HCT116 (cell line): ENCODE measurements around the gene H2AZ1. TPM values are rescaled to one million over a fixed set of nuclear protein-coding genes. Genes with fewer than 3 reads are reported as not detected.

Experiments
- ATAC-seq: fragments of 200-7000 bp; cut with Tn5 transposase; 2 replicates; pipeline ENCODE4 v1.9.1; 2020; ENCODE audit warnings: mild to moderate bottlenecking, moderate library complexity
- BruUV-seq: library from RNA; stranded (reverse); fragments of 400-500 nt; replicated peaks from 2 replicates; lab custom pipeline; 2021; lab: Mats Ljungman, UMichigan
- CTCF ChIA-PET: fragments of 300-600 bp; sonication (Branson Sonifier 250); formaldehyde crosslinking; loops from one replicate; lab custom pipeline; 2021; ENCODE audit warnings: antibody characterized with exemption; lab: Charles Lee
- POLR2A ChIA-PET: fragments of 300-600, 350-600 bp; sonication (Branson Sonifier 250); formaldehyde crosslinking; loops from one replicate; lab custom pipeline; 2021; ENCODE audit warnings: antibody characterized with exemption; lab: Charles Lee
- RAD21 ChIA-PET, 2 experiments: fragments of 300-600 bp; sonication (Branson Sonifier 250); formaldehyde crosslinking; loops; one replicate each; lab custom pipeline; 2023; ENCODE audit warnings: low total read pairs in 2 of 2; ENCODE audit not compliant: uncharacterized antibody in 2 of 2, unreplicated experiment in 2 of 2, low non-redundant PET in 1 of 2; lab: Charles Lee
- DNase-seq: peaks from one replicate; pipeline ENCODE4 v3.0.0-alpha.2; 2010; ENCODE audit warnings: low read depth, low spot score
- H2AFZ ChIP-seq: fragments of 200-600 bp; shearing (Covaris generic), sonication (generic); 2 replicates; pipeline ENCODE4 v1.6.1; 2017; ENCODE audit warnings: low read depth, mixed run types, mixed read lengths, antibody characterized with exemption, low read length; ENCODE audit not compliant: poor library complexity, severe bottlenecking
- H3K27ac ChIP-seq: 2 replicates; pipeline ENCODE4 v1.5.1; 2012; ENCODE audit warnings: low read depth, low read length
- H3K27me3 ChIP-seq: fragments of 200-600 bp; sonication (generic); 2 replicates; pipeline ENCODE4 v1.6.1; 2016; ENCODE audit warnings: mixed run types, low read length, mixed read lengths; ENCODE audit not compliant: insufficient read depth
- H3K36me3 ChIP-seq, 2 experiments: fragments of 200-500 bp in 1 of 2; fragments of 200-600 bp in 1 of 2; sonication (Bioruptor generic) in 1 of 2; sonication (generic) in 1 of 2; 2 replicates each; pipeline versions ENCODE4 v1.5.1 to v1.6.1; 2014 to 2016; ENCODE audit warnings: low read length in 2 of 2, inconsistent platforms in 1 of 2, mixed read lengths in 1 of 2, mixed run types in 1 of 2; ENCODE audit not compliant: insufficient read depth in 2 of 2, control insufficient read depth in 1 of 2
- H3K4me1 ChIP-seq, 2 experiments: fragments of 200-600 bp in 1 of 2; sonication (generic) in 1 of 2; 2 replicates each; pipeline versions ENCODE4 v1.5.1 to v1.6.1; 2012 to 2017; ENCODE audit warnings: low read length in 2 of 2, inconsistent platforms in 1 of 2, mild to moderate bottlenecking in 1 of 2, mixed read lengths in 1 of 2, mixed run types in 1 of 2, moderate library complexity in 1 of 2; ENCODE audit not compliant: insufficient read depth in 2 of 2, control insufficient read depth in 1 of 2
- H3K4me2 ChIP-seq: fragments of 200-600 bp; sonication (generic); 2 replicates; pipeline ENCODE4 v1.6.1; 2017; ENCODE audit warnings: mixed run types, low read length, mixed read lengths
- H3K4me3 ChIP-seq, 2 experiments: fragments of 200-600 bp in 1 of 2; sonication (generic) in 1 of 2; replicated peaks in 1 of 2; 2 replicates each; pipeline ENCODE4 v1.5.1; 2011 to 2016; ENCODE audit warnings: low read length in 2 of 2, control low read depth in 1 of 2, low read depth in 1 of 2, mild to moderate bottlenecking in 1 of 2, mixed read lengths in 1 of 2, mixed run types in 1 of 2
- H3K79me2 ChIP-seq: fragments of 200-600 bp; sonication (generic); 2 replicates; pipeline ENCODE4 v1.6.1; 2017; ENCODE audit warnings: mild to moderate bottlenecking, mixed run types, low read length, moderate library complexity, mixed read lengths; ENCODE audit not compliant: insufficient read depth
- H3K9ac ChIP-seq: fragments of 200-600 bp; sonication (generic); 2 replicates; pipeline ENCODE4 v1.6.1; 2016; ENCODE audit warnings: low read length, mixed read lengths
- H3K9me2 ChIP-seq: fragments of 200-600 bp; sonication (generic), shearing (Covaris generic); 2 replicates; pipeline ENCODE4 v1.6.1; 2017; ENCODE audit warnings: mixed run types, mild to moderate bottlenecking, moderate library complexity; ENCODE audit not compliant: insufficient read depth
- H3K9me3 ChIP-seq, 2 experiments: fragments of 200-500 bp in 1 of 2; fragments of 200-600 bp in 1 of 2; sonication (Bioruptor generic) in 1 of 2; sonication (generic) in 1 of 2; 2 replicates each; pipeline ENCODE4 v1.6.1; 2014 to 2017; ENCODE audit warnings: low read length in 2 of 2, mixed read lengths in 2 of 2, inconsistent platforms in 1 of 2, low read depth in 1 of 2, mild to moderate bottlenecking in 1 of 2, mixed run types in 1 of 2, moderate library complexity in 1 of 2; ENCODE audit not compliant: control insufficient read depth in 1 of 2, insufficient read depth in 1 of 2
- H4K20me1 ChIP-seq: fragments of 200-600 bp; sonication (generic), shearing (Covaris generic); 2 replicates; pipeline ENCODE4 v1.6.1; 2017; ENCODE audit warnings: mixed run types, mild to moderate bottlenecking, moderate library complexity; ENCODE audit not compliant: insufficient read depth
- POLR2A ChIP-seq: IDR thresholded peaks from 2 replicates; pipeline ENCODE4 v1.7.0; 2011; ENCODE audit warnings: borderline replicate concordance; ENCODE audit not compliant: insufficient read depth, insufficient read length; ENCODE audit errors: extremely low read depth
- POLR2AphosphoS5 ChIP-seq: IDR thresholded peaks from 2 replicates; pipeline ENCODE4 v1.6.1; 2011; ENCODE audit warnings: mild to moderate bottlenecking, low read depth, low read length, moderate library complexity
- RAD21 ChIP-seq: IDR thresholded peaks from 2 replicates; pipeline ENCODE4 v1.6.1; 2012; ENCODE audit warnings: low read depth, mild to moderate bottlenecking
- REST ChIP-seq: IDR thresholded peaks from 2 replicates; pipeline ENCODE4 v1.6.1; 2012; ENCODE audit warnings: low read depth
- SP1 ChIP-seq: IDR thresholded peaks from 2 replicates; pipeline ENCODE4 v1.6.1; 2012; ENCODE audit warnings: low read depth
- SRF ChIP-seq: IDR thresholded peaks from 2 replicates; pipeline ENCODE4 v1.6.1; 2012; ENCODE audit warnings: low read depth
- TCF7L2 ChIP-seq: IDR thresholded peaks from 2 replicates; pipeline ENCODE4 v1.7.0; 2011; ENCODE audit warnings: borderline replicate concordance, inconsistent platforms; ENCODE audit not compliant: insufficient read depth, insufficient read length; ENCODE audit errors: extremely low read depth
- ZFX ChIP-seq: fragments of 450-650 bp; IDR thresholded peaks from 2 replicates; pipeline ENCODE4 v1.6.1; 2017
- intact Hi-C: fragments of 100-400 bp; cut with micrococcal nuclease; formaldehyde crosslinking; loops from 2 replicates; pipeline ENCODE4 v1.10.0; 2022
- total RNA-seq: library from RNA; stranded (reverse); gene quantifications from one replicate; pipeline ENCODE4 v1.2.1, GENCODE V29; 2021; ENCODE audit not compliant: unreplicated experiment

Gene H2AZ1
- total RNA-seq, 1 experiment from 2014 or later, result 839 TPM

- Histone ChIP-seq H3K4me3 (peak overlapping the region; percentile 85 to 86; a peak in 3 of 4 replicates), H3K27me3 (no peaks in the 10 kb centered on the region), H3K9me2 (no peaks in the 10 kb centered on the region), H3K36me3 (peaks cover 8 to 12% of the 10 kb centered on the region in 2 experiments; a peak in 3 of 4 replicates), H3K79me2 (peaks cover 65% of the 10 kb centered on the region), H3K9me3 (no peaks in the 10 kb centered on the region), H3K27ac (peak overlapping the region; percentile 94; the same call in 1 of the 2 replicates), H4K20me1 (peaks cover 8% of the 10 kb centered on the region; the same call in 1 of the 2 replicates), H3K9ac (peak overlapping the region; percentile 92; the same call in 1 of the 2 replicates), H3K4me1 (peaks cover 16 to 39% of the 10 kb centered on the region in 2 experiments; a peak in 3 of 4 replicates), H2AFZ (no peak overlapping the region), H3K4me2 (peak overlapping the region; percentile 88)
- TF ChIP-seq ZFX, result no peak
- TF ChIP-seq REST, result no peak
- no peak for TF ChIP-seq RAD21
- no peak for TF ChIP-seq POLR2AphosphoS5
- no peak for TF ChIP-seq SRF
- TF ChIP-seq POLR2A, result no peak
- TF ChIP-seq SP1, result no peak
- TF ChIP-seq TCF7L2, result no peak
- ChIA-PET CTCF (interaction anchor here (1.5 to 1.7 kb wide), 2 partner anchors 53 to 140 kb away, joined by 3 to 6 read pairs; partner anchors contain the start of gene LAMTOR3), POLR2A (interaction anchor here (1.5 to 1.6 kb wide), 2 partner anchors 51 to 224 kb away, joined by 3 read pairs; no protein-coding TSS in a partner anchor), RAD21 (no interaction called here)
- intact Hi-C loops, result loop anchor here (5.0 kb wide), 2 partner anchors 55 to 135 kb away; partner anchors contain the start of gene LAMTOR3
- DNase-seq (no peak), ATAC-seq (no peak)
- no TSS peak for BruUV-seq
These were observed 2.5 kb downstream of the H2AZ1 start for GRCh38 chr4:99947608-99948007.
